Subcutaneous abdominal adipose tissue (tissue), 5 donors: Measurements from ENCODE around the gene DUS1L.

ENCODE experiments used
- H3K27ac ChIP-seq: one replicate; pipeline ENCODE4 v1.7.0; 2013; ENCODE audit warnings: low read depth, mild to moderate bottlenecking, inconsistent platforms, low read length, moderate library complexity
- H3K27me3 ChIP-seq, 5 donors: one replicate each; pipeline ENCODE4 v1.7.0; 2013; ENCODE audit warnings: low read length in 5 of 5, inconsistent platforms in 1 of 5; ENCODE audit not compliant: control insufficient read depth in 5 of 5, insufficient read depth in 4 of 5
- H3K36me3 ChIP-seq, 5 donors: one replicate each; pipeline ENCODE4 v1.7.0; 2013; ENCODE audit warnings: low read length in 5 of 5; ENCODE audit not compliant: control insufficient read depth in 5 of 5, insufficient read depth in 5 of 5
- H3K4me1 ChIP-seq, 5 donors: one replicate each; pipeline ENCODE4 v1.7.0; 2013; ENCODE audit warnings: low read length in 5 of 5, mild to moderate bottlenecking in 3 of 5, moderate library complexity in 1 of 5; ENCODE audit not compliant: control insufficient read depth in 5 of 5, insufficient read depth in 5 of 5
- H3K4me3 ChIP-seq, 5 donors: one replicate each; pipeline ENCODE4 v1.7.0; 2013; ENCODE audit warnings: low read length in 5 of 5, low read depth in 1 of 5
- H3K9ac ChIP-seq, 5 donors: one replicate each; pipeline ENCODE4 v1.7.0; 2013; ENCODE audit warnings: low read length in 5 of 5, mild to moderate bottlenecking in 4 of 5, moderate library complexity in 3 of 5
- H3K9me3 ChIP-seq, 5 donors: one replicate each; pipeline ENCODE4 v1.7.0; 2013; ENCODE audit warnings: low read length in 5 of 5; ENCODE audit not compliant: control insufficient read depth in 5 of 5
- donor health status: healthy.
- donor health status: healthy.
- donor health status: healthy.
- donor health status: healthy.
- donor health status: healthy.

Gene DUS1L

DNA sequence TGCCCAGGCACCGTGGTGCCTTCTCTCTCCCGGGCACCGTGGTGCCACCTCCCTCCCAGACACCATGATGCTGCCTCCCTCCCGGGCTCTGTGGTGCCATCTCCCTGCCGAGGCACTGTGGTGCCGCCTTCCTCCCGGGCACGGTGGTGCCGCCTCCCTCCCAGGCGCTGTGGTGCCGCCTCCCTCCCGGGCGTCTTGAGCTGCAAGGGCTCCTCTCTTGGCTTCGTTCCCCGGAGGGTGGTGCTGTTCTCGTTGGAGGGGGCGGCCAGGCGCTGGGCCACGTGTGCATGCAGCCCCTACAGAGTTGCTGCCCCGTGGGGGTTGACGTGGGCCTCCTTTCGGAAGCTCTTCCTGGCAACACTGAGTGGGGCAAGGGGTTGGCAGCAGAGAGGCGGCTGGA is 51.2 kb downstream of the DUS1L start:
- no peaks in the 10 kb centered on the region for H3K9me3 ChIP-seq
- H3K4me1 ChIP-seq = peaks cover 0 to 2% (median 0%) of the 10 kb centered on the region in 5 donors
- H3K4me3 ChIP-seq = no peak overlapping the region
- no peak overlapping the region for H3K9ac ChIP-seq
- no peak overlapping the region for H3K27ac ChIP-seq
- H3K36me3 ChIP-seq = peaks cover 0 to 44% (median 20%) of the 10 kb centered on the region in 5 donors
- peaks cover 0 to 2% (median 0%) of the 10 kb centered on the region in 5 donors for H3K27me3 ChIP-seq

DNA sequence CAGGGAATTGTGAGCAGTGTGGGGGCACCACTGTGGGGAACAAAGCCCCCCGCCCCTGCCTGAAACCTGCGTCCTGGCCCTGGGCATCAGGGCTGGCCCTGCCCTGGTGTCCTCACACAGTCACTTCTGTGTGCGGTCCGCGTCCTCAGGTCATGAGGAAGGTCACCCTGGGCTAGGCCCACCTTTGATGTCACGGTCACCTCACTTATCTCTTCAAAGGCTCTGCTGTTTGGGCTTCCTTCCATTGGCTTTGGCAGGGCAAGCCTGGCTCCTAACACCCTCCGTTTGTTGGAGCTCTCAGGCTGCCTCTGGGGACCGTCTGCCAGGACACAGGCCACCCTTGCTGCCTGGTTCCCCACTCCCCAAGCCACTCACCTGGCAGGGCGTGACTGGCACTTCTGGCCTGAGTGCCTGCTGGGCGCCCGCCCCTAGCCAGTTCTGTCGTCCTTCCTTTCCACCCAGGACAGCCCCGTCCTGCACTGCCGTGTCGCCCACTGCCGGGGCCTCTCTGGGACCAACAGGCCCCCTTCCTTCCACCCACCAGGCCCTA is 51.8 kb downstream of the DUS1L start:
- Histone ChIP-seq H3K9me3 (no peaks in the 10 kb centered on the region), H3K4me1 (no peaks in the 10 kb centered on the region), H3K27ac (no peak overlapping the region), H3K9ac (no peak overlapping the region), H3K27me3 (no peaks in the 10 kb centered on the region), H3K4me3 (no peak overlapping the region), H3K36me3 (peaks cover 0 to 46% (median 19%) of the 10 kb centered on the region in 5 donors)

DNA sequence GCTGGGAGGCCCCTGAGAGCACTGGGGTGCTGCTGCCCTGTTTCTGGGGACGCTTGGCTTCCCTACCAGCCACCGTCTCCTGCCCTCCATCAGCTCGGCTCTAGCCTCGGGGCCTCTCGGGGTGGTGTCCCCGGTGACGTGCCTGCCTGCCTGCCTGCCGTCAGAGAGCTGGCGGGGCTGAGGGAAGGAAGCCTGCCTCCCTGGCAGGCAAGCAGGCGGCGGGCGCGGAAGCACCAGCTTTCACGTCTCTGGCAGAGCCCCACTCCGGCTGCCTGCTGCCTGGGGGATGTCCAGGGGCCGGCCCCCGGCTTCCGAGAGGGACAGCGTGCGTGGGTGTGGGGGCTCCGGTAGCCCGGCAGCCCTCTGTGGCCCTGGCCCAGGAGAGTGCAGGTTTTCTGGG is 52.3 kb downstream of the DUS1L start:
- H3K27ac ChIP-seq = no peak overlapping the region
- peaks cover 0 to 41% (median 14%) of the 10 kb centered on the region in 5 donors for H3K36me3 ChIP-seq
- H3K9me3 ChIP-seq = no peaks in the 10 kb centered on the region
- H3K4me1 ChIP-seq = no peaks in the 10 kb centered on the region
- no peak overlapping the region for H3K4me3 ChIP-seq
- H3K9ac ChIP-seq = no peak overlapping the region
- H3K27me3 ChIP-seq = no peaks in the 10 kb centered on the region

DNA sequence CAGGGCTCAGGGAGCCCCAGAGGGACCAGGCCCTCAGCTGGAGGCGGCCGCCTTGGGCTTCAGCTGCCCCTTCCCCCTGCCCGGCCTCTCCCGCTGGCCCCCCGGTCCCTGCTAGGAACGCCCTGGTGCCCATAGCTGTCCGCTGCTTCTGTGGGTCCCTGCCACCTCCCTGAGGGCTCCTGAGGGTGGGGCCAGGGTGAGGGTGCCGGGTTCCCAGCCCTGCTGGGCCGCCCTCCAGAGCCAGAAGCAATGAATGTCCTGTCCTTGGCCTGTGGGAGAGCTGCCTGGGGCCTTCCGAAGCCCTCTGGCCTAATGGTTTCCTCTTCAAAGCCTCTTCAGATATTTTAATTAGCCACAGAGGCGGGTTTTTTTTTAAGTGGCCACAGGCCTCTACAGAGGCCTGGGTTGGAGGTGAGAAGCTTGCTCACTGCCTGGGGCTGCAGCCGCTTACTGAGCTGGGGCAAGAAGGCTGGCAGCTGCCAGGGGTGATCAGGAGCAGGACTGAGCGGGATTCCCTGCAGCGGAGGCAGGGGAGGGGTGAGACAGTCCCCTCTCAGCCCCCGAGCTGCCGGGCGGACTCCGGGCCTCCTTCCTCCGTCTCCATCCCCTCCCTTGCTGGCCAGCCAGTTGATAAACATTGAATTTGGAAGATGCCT is 52.8 kb downstream of the DUS1L start:
- Histone ChIP-seq H3K27me3 (no peaks in the 10 kb centered on the region), H3K27ac (no peak overlapping the region), H3K9ac (no peak overlapping the region), H3K4me3 (no peak overlapping the region), H3K4me1 (no peaks in the 10 kb centered on the region), H3K36me3 (peaks cover 0 to 37% (median 12%) of the 10 kb centered on the region in 5 donors), H3K9me3 (no peaks in the 10 kb centered on the region)

DNA sequence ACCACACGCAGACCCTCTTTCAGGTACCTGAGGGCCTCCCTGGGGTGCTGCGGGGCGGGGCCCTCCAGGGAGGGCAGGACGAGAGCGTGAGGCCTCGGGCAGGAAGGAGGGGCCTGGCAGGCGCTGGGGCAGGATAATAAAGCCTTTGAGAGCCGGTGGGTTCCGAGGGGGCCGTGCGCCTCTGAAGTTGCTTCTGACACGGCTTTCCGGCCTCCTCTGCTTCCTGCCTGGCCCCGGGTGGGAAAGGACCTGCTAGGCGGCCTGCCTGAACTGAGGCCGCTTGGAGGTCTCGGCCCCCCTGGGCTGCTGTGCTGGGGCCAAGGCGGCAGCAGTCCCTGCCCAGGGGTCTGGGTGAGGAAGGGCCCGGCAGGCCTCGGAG is 53.4 kb downstream of the DUS1L start:
- peaks cover 0 to 32% (median 10%) of the 10 kb centered on the region in 5 donors for H3K36me3 ChIP-seq
- H3K9ac ChIP-seq = no peak overlapping the region
- no peak overlapping the region for H3K27ac ChIP-seq
- H3K4me3 ChIP-seq = no peak overlapping the region
- H3K27me3 ChIP-seq = no peaks in the 10 kb centered on the region
- H3K9me3 ChIP-seq = no peaks in the 10 kb centered on the region
- no peaks in the 10 kb centered on the region for H3K4me1 ChIP-seq

DNA sequence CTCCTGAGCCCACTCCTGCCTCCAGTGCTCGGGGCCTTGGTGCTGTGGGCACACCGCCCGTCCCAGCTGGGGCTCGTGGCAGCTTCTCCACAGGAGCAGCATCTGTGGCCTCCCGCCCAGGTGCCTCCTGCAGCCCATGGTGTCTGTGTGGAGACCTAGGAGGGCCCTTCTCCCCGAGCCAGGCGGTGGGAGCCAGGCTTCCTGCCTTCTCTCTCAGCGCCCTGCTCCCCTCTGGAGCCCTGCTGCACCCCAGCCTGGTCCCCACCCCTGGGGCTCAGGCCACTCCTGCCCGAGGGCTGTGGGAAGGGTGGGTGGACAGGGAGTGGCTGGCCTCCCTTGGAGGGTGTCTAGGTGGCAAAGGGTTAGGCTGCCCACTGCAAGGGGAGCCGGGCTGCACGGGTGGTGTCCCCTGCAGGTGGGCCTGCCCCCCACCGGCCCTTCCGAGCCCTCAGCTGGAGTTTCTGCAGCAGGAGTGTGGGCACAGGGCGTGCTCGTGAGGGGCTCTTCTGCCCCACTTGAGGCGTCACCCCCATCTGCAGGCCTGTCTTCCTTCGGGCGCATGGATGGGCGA is 53.9 kb downstream of the DUS1L start:
- H3K27ac ChIP-seq = no peak overlapping the region

DNA sequence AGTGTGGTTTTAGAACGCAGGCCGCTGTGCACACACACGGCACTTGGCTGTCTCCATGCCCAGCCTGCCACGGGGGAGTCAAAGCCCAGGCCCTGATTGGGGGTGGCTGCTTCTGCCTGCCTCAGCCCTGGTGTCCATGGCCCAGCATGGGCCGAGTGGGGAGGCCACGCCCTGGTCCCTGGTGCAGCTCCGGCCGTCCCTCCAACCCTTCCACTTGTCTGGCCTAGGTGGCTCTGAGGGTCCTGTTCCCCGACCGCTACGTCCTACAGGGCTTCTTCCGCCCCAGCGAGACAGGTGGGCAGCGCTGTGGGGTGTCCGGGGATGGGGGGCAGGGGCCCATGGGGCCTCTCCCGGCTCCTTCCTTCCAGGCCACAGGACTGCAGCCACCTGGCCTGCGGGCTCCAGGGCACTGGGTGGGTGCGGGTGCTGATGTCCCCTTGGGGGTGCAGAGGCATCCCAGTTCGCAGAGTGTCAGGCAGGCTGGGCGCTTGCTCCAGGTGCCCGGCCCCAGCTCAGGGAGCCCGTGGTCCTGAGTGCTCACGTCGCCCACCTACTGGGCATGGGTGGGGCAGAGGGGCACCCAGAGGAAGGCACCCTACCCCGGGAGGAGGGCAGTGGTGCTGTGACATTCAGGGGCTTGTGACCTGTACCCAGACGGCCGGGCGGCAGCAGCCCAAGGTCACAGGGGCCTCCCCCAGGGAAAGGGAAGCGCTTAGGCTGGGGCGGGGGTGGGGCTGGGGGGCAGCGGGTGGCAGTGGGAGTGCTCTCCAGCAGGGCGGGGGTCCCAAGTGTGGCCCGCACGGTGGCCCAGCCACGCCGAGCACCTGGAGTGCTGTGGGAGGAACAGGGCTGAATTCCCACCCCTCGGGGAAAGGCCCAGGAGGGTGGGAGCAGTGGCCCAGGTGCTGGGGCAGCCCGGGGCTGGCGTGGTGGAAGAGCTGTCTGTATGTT is 54.8 kb downstream of the DUS1L start:
- Histone ChIP-seq H3K36me3 (peaks cover 0 to 27% (median 9%) of the 10 kb centered on the region in 5 donors), H3K9me3 (no peaks in the 10 kb centered on the region)

More for the DNA sequence above, 53.9 kb downstream of the DUS1L start:
- Histone ChIP-seq H3K4me1 (peaks cover 0 to 1% (median 0%) of the 10 kb centered on the region in 5 donors), H3K9ac (no peak overlapping the region), H3K9me3 (no peaks in the 10 kb centered on the region), H3K27me3 (no peaks in the 10 kb centered on the region), H3K36me3 (peaks cover 0 to 29% (median 9%) of the 10 kb centered on the region in 5 donors), H3K4me3 (no peak overlapping the region)

DNA sequence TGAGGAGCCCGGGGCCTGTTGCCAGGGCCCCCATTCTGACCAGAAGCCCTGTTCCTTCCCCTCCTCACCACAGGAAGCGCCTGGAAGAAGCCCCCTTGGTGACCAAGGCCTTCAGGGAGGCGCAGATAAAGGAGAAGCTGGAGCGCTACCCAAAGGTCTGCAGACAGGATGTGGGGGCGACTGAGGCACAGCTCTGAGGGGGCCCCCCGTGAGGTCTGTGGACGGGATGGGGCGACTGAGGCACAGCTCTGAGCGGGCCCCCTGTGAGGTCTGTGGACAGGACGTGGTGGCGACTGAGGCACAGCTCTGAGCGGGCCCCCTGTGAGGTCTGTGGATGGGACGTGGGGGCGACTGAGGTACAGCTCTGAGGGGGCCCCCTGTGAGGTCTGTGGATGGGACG is 56.2 kb downstream of the DUS1L start:
- Histone ChIP-seq H3K4me1 (peaks cover 6 to 15% (median 7%) of the 10 kb centered on the region in 5 donors), H3K27ac (no peak overlapping the region), H3K27me3 (no peaks in the 10 kb centered on the region), H3K4me3 (no peak overlapping the region), H3K9me3 (no peaks in the 10 kb centered on the region), H3K36me3 (peaks cover 0 to 30% (median 9%) of the 10 kb centered on the region in 5 donors), H3K9ac (no peak overlapping the region)

More for the DNA sequence above, 54.8 kb downstream of the DUS1L start:
- H3K9ac ChIP-seq = no peak overlapping the region
- H3K27ac ChIP-seq = no peak overlapping the region
- peaks cover 5 to 10% (median 7%) of the 10 kb centered on the region in 5 donors for H3K4me1 ChIP-seq
- no peaks in the 10 kb centered on the region for H3K27me3 ChIP-seq
- no peak overlapping the region for H3K4me3 ChIP-seq

DNA sequence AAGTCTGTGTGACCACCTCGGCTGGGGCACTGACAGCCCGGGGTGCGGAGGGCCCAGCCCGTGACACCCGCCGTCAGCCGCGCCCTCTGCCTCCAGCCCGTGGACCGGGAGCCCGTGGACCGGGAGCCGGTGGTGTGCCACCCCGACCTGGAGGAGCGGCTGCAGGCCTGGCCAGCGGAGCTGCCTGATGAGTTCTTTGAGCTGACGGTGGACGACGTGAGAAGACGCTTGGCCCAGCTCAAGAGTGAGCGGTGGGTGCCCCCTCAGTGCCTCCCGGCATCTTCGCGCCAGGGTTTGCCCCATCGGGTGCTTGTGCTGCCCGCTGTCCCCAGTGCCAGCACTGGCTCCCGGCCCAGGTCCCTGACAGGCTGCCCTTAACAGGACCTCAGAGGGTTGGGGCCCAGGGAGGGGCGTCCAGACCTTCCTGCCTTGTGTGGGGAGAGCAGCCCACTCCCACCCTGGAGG is 56.6 kb downstream of the DUS1L start:
- Histone ChIP-seq H3K27ac (no peak overlapping the region), H3K4me3 (no peak overlapping the region), H3K9ac (no peak overlapping the region), H3K36me3 (peaks cover 0 to 30% (median 9%) of the 10 kb centered on the region in 5 donors), H3K9me3 (no peaks in the 10 kb centered on the region), H3K4me1 (peaks cover 6 to 20% (median 11%) of the 10 kb centered on the region in 5 donors), H3K27me3 (no peaks in the 10 kb centered on the region)
